HepG2 (cell line): ENCODE measurements around the gene AUH. TPM values are rescaled to one million over a fixed set of nuclear protein-coding genes. Genes with fewer than 3 reads are reported as not detected.

Experiments used
- CBX2 ChIP-seq, 2 experiments: fragments of 200-600 bp in 1 of 2; sonication (generic); formaldehyde crosslinking in 1 of 2; IDR thresholded peaks; 2 replicates each; pipeline versions ENCODE4 v1.7.0 to v1.8.1; 2018 to 2022; ENCODE audit warnings: low read depth in 2 of 2, low read length in 1 of 2, mild to moderate bottlenecking in 1 of 2, missing genetic modification reagents in 1 of 2
- HMG20B ChIP-seq: conservative IDR thresholded peaks from 2 replicates; pipeline ENCODE4 v1.6.1; 2016; ENCODE audit warnings: missing genetic modification reagents, missing compliant biosample characterization
- KAT8 ChIP-seq: IDR thresholded peaks from 2 replicates; pipeline ENCODE4 v1.6.1; 2016; ENCODE audit warnings: missing genetic modification reagents, missing compliant biosample characterization
- KLF16 ChIP-seq, 2 experiments: sonication (generic) in 1 of 2; formaldehyde crosslinking in 1 of 2; IDR thresholded peaks; 2 replicates each; pipeline versions ENCODE4 v1.6.1 to v1.8.0; 2016 to 2023; ENCODE audit warnings: missing genetic modification reagents in 2 of 2, missing compliant biosample characterization in 1 of 2
- NR2C2 ChIP-seq: sonication (generic); formaldehyde crosslinking; IDR thresholded peaks from 2 replicates; pipeline ENCODE4 v1.4.0; 2020; ENCODE audit warnings: missing genetic modification reagents, mild to moderate bottlenecking, moderate library complexity, borderline replicate concordance
- NR2F6 ChIP-seq, 2 experiments: IDR thresholded peaks; 2 replicates each; pipeline ENCODE4 v1.6.1; 2016; ENCODE audit warnings: antibody characterized with exemption in 1 of 2, mild to moderate bottlenecking in 1 of 2
- RBM39 ChIP-seq: fragments of 200-400 bp; formaldehyde crosslinking; IDR thresholded peaks from one replicate; pipeline ENCODE4 v1.6.1; 2018; ENCODE audit warnings: antibody characterized with exemption, mild to moderate bottlenecking, low read depth, low read length; ENCODE audit not compliant: poor library complexity, severe bottlenecking
- SCMH1 ChIP-seq: sonication (generic); formaldehyde crosslinking; IDR thresholded peaks from 2 replicates; pipeline ENCODE4 v1.9.0; 2021; ENCODE audit warnings: missing genetic modification reagents, mild to moderate bottlenecking, borderline replicate concordance
- SOX6 ChIP-seq, 2 experiments: fragments of 450-650 bp in 1 of 2; sonication (generic) in 1 of 2; formaldehyde crosslinking in 1 of 2; IDR thresholded peaks; 2 replicates each; pipeline versions ENCODE4 v1.4.0 to v1.6.1; 2017 to 2020; ENCODE audit warnings: antibody characterized with exemption in 1 of 2, mild to moderate bottlenecking in 1 of 2, missing genetic modification reagents in 1 of 2
- TSC22D2 ChIP-seq: sonication (generic); formaldehyde crosslinking; IDR thresholded peaks from 2 replicates; pipeline ENCODE4 v1.5.1; 2020; ENCODE audit warnings: missing genetic modification reagents, mild to moderate bottlenecking, borderline replicate concordance
- ZNF280D ChIP-seq: sonication (generic); formaldehyde crosslinking; IDR thresholded peaks from 2 replicates; pipeline ENCODE4 v1.5.1; 2020; ENCODE audit warnings: mild to moderate bottlenecking, missing genetic modification reagents
- ZNF3 ChIP-seq: IDR thresholded peaks from 2 replicates; pipeline ENCODE4 v1.7.0; 2017; ENCODE audit warnings: inconsistent platforms
- ZNF512 ChIP-seq: sonication (generic); formaldehyde crosslinking; IDR thresholded peaks from 2 replicates; pipeline ENCODE4 v1.4.0; 2020; ENCODE audit warnings: mild to moderate bottlenecking, missing genetic modification reagents
- ZNF772 ChIP-seq: sonication (generic); formaldehyde crosslinking; IDR thresholded peaks from 2 replicates; pipeline ENCODE4 v1.5.0; 2020; ENCODE audit warnings: mild to moderate bottlenecking, missing genetic modification reagents
- polyA plus RNA-seq, 8 experiments: library from polyadenylated mRNA; depleted of rRNA in 3 of 8; stranded (reverse) in 7 of 8; unstranded in 1 of 8; fragments of >200 nt; fragmentation: Illumina TruSeq in 4 of 8; extraction: Trizol in 4 of 8; gene quantifications; 2 replicates each; pipeline versions ENCODE4 v1.2.1 to v1.2.3, GENCODE V29; 2011 to 2016; ENCODE audit warnings: low read depth in 4 of 8, missing spikeins in 1 of 8, mixed read lengths in 1 of 8; ENCODE audit not compliant: insufficient read depth in 1 of 8
- total RNA-seq, 5 experiments: library from RNA; depleted of rRNA; stranded (reverse); fragments of >200 nt; fragmentation: Illumina TruSeq; extraction: Trizol; gene quantifications; 2 replicates each; pipeline ENCODE4 v1.2.3, GENCODE V29; 2016; ENCODE audit warnings: low read depth in 1 of 5
- TF ChIP-seq, protein P1 (sequence below), 2 experiments: IDR thresholded peaks; 2 replicates each; pipeline ENCODE4 v1.6.1; 2011 to 2012; ENCODE audit warnings: low read length in 2 of 2, borderline replicate concordance in 1 of 2, low read depth in 1 of 2, mild to moderate bottlenecking in 1 of 2, moderate library complexity in 1 of 2
- TF ChIP-seq, protein P2 (sequence below): sonication (generic); formaldehyde crosslinking; IDR thresholded peaks from 2 replicates; pipeline ENCODE4 v1.5.0; 2020; ENCODE audit warnings: mild to moderate bottlenecking, missing genetic modification reagents, moderate library complexity
- TF ChIP-seq, protein P3 (sequence below): IDR thresholded peaks from 2 replicates; pipeline ENCODE4 v1.6.1; 2016; ENCODE audit warnings: low read depth, borderline replicate concordance

AUH gene
- total and polyA plus RNA-seq, 2 of the 13 experiments (the other 11 are each of a cell fraction or from before 2014, with no cell fraction given) = 25.8 to 31.9 TPM

GRCh38 chr9:91395106-91395552, 33.4 kb upstream of the AUH start (continued):
- TF ChIP-seq CBX2 (IDR thresholded peaks at IDR 0.05; ENCODE audit: low read depth, low read length) = no peak
- no peak for TF ChIP-seq CBX2 (CRISPR knock-in tag; IDR thresholded peaks at IDR 0.05; ENCODE audit: low read depth)
- peak; percentile 62; the same call in 1 of the 2 replicates for TF ChIP-seq HMG20B (CRISPR knock-in tag)
- peak in 1 of 2 experiments; percentile 93; a peak in 2 of 4 replicates for TF ChIP-seq KLF16 (CRISPR knock-in tag; IDR thresholded peaks at IDR 0.05)
- TF ChIP-seq NR2C2 (CRISPR knock-in tag) = peak; percentile 75
- TF ChIP-seq ZNF280D (CRISPR knock-in tag) = peak; percentile 68; the same call in 1 of the 2 replicates
- TF ChIP-seq RBM39 = no peak
- TF ChIP-seq, protein P1, sequence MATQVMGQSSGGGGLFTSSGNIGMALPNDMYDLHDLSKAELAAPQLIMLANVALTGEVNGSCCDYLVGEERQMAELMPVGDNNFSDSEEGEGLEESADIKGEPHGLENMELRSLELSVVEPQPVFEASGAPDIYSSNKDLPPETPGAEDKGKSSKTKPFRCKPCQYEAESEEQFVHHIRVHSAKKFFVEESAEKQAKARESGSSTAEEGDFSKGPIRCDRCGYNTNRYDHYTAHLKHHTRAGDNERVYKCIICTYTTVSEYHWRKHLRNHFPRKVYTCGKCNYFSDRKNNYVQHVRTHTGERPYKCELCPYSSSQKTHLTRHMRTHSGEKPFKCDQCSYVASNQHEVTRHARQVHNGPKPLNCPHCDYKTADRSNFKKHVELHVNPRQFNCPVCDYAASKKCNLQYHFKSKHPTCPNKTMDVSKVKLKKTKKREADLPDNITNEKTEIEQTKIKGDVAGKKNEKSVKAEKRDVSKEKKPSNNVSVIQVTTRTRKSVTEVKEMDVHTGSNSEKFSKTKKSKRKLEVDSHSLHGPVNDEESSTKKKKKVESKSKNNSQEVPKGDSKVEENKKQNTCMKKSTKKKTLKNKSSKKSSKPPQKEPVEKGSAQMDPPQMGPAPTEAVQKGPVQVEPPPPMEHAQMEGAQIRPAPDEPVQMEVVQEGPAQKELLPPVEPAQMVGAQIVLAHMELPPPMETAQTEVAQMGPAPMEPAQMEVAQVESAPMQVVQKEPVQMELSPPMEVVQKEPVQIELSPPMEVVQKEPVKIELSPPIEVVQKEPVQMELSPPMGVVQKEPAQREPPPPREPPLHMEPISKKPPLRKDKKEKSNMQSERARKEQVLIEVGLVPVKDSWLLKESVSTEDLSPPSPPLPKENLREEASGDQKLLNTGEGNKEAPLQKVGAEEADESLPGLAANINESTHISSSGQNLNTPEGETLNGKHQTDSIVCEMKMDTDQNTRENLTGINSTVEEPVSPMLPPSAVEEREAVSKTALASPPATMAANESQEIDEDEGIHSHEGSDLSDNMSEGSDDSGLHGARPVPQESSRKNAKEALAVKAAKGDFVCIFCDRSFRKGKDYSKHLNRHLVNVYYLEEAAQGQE (IDR thresholded peaks at IDR 0.05; ENCODE audit: borderline replicate concordance in 1 of 2, low read depth in 1 of 2, low read length in 2 of 2) = no peak
- TF ChIP-seq ZNF512 (CRISPR knock-in tag) = no peak
- TF ChIP-seq NR2F6 (IDR thresholded peaks at IDR 0.05) = peak; percentile 92
- peak; percentile 97 for TF ChIP-seq NR2F6 (CRISPR knock-in tag; IDR thresholded peaks at IDR 0.05)
- peak; percentile 63; the same call in 1 of the 2 replicates for TF ChIP-seq KAT8
- TF ChIP-seq TSC22D2 (CRISPR knock-in tag) = peak; percentile 47; the same call in 1 of the 2 replicates
- TF ChIP-seq, protein P2, sequence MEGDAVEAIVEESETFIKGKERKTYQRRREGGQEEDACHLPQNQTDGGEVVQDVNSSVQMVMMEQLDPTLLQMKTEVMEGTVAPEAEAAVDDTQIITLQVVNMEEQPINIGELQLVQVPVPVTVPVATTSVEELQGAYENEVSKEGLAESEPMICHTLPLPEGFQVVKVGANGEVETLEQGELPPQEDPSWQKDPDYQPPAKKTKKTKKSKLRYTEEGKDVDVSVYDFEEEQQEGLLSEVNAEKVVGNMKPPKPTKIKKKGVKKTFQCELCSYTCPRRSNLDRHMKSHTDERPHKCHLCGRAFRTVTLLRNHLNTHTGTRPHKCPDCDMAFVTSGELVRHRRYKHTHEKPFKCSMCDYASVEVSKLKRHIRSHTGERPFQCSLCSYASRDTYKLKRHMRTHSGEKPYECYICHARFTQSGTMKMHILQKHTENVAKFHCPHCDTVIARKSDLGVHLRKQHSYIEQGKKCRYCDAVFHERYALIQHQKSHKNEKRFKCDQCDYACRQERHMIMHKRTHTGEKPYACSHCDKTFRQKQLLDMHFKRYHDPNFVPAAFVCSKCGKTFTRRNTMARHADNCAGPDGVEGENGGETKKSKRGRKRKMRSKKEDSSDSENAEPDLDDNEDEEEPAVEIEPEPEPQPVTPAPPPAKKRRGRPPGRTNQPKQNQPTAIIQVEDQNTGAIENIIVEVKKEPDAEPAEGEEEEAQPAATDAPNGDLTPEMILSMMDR = no peak
- TF ChIP-seq SCMH1 (CRISPR knock-in tag) = no peak
- TF ChIP-seq, protein P3, sequence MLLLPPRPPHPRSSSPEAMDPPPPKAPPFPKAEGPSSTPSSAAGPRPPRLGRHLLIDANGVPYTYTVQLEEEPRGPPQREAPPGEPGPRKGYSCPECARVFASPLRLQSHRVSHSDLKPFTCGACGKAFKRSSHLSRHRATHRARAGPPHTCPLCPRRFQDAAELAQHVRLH (CRISPR knock-in tag) = 0 out of 2 replicates have a peak, but pooled peaks have one; percentile 29
- peak; percentile 94 for TF ChIP-seq ZNF3
- no peak for TF ChIP-seq ZNF772
- TF ChIP-seq SOX6 (IDR thresholded peaks at IDR 0.05) = no peak
- TF ChIP-seq SOX6 (CRISPR knock-in tag; IDR thresholded peaks at IDR 0.05) = peak; percentile 97
